Hematopoietic multipotent progenitor cell treated with erythropoietin and hydrocortisone succinate and interleukin-3 and kit ligand, for 8 days (in vitro differentiated cells): ENCODE measurements around the gene TDO2.
"Not testable (repeated sequence)": the region's sequence is repeated elsewhere in the genome, so short reads cannot be mapped to it uniquely, and the experiment has no call there.

Source experiments
- DNase-seq: peaks from one replicate; pipeline ENCODE4 v3.0.0-alpha.2; 2015

Gene TDO2

GRCh38 chr4:155903453-155903852 lies at the start of gene TDO2:
TSS of gene TDO2 (plus strand) at chr4:155903696. CDS start at chr4:155903759, 63 bp downstream.
- no peak for DNase-seq

GRCh38 chr4:155854582-155855226 lies 48.8 kb upstream of the TDO2 start:
- DNase-seq: no peak

- DNase-seq: no peak
These were observed 47.6 kb upstream of the TDO2 start for GRCh38 chr4:155855897-155856296.

- DNase-seq: no peak
These were observed 37.3 kb upstream of the TDO2 start, which contains the start of gene ASIC5 for GRCh38 chr4:155866177-155866576. TSS of gene ASIC5 (minus strand) at chr4:155866277. CDS start at chr4:155866226, 51 bp downstream.

- no peak for DNase-seq
These were observed 27.6 kb upstream of the TDO2 start for GRCh38 chr4:155875878-155876277.

- no peak for DNase-seq
These were observed 25.5 kb upstream of the TDO2 start for GRCh38 chr4:155877971-155878370.

- no peak for DNase-seq
These were observed 24.9 kb upstream of the TDO2 start for GRCh38 chr4:155878611-155879010.

GRCh38 chr4:155879767-155880166 lies 23.7 kb upstream of the TDO2 start:
- DNase-seq: no peak

GRCh38 chr4:155881555-155881954 lies 21.9 kb upstream of the TDO2 start:
- no peak for DNase-seq

- DNase-seq: no peak
These were observed 19.6 kb upstream of the TDO2 start for GRCh38 chr4:155883895-155884294.

GRCh38 chr4:155885666-155886065 lies 17.8 kb upstream of the TDO2 start:
- DNase-seq: no peak

GRCh38 chr4:155887045-155887444 lies 16.5 kb upstream of the TDO2 start:
- DNase-seq: no peak

- DNase-seq: no peak
These were observed 15.5 kb upstream of the TDO2 start for GRCh38 chr4:155887847-155888570.

GRCh38 chr4:155889031-155889793 lies 14.3 kb upstream of the TDO2 start:
- DNase-seq: no peak

- no peak for DNase-seq
These were observed 13.6 kb upstream of the TDO2 start for GRCh38 chr4:155889946-155890345.

GRCh38 chr4:155891058-155891457 lies 12.4 kb upstream of the TDO2 start:
- no peak for DNase-seq

GRCh38 chr4:155898371-155898770 lies 5.1 kb upstream of the TDO2 start:
- DNase-seq: not testable (repeated sequence)

GRCh38 chr4:155899891-155900290 lies 3.6 kb upstream of the TDO2 start:
- DNase-seq: no peak

GRCh38 chr4:155900381-155900780 lies 3.1 kb upstream of the TDO2 start:
- no peak for DNase-seq

GRCh38 chr4:155901013-155901412 lies 2.5 kb upstream of the TDO2 start:
- DNase-seq: no peak

GRCh38 chr4:155904331-155904730 lies 835 bp downstream of the TDO2 start:
- no peak for DNase-seq

- no peak for DNase-seq
These were observed 3.2 kb downstream of the TDO2 start for GRCh38 chr4:155906554-155907247.

GRCh38 chr4:155907556-155907955 lies 4.1 kb downstream of the TDO2 start:
- no peak for DNase-seq
